NCI-H1417 treated with DMSO at 0.1 percent for 48 hours (cell line): Measurements from ENCODE around the gene FKBP1A.
"Not testable (repeated sequence)": the region's sequence is repeated elsewhere in the genome, so short reads cannot be mapped to it uniquely, and the experiment has no call there.

Source experiments
- DNase-seq: peaks from one replicate; lab custom pipeline; 2025; lab: John Stamatoyannopoulos, UW

FKBP1A gene

GRCh38 chr20:1363522-1363921 is 29.3 kb downstream of the FKBP1A start:
- no peak for DNase-seq

- no peak for DNase-seq
Measured at GRCh38 chr20:1362484-1362883, 30.4 kb downstream of the FKBP1A start.

- DNase-seq = no peak
Measured at GRCh38 chr20:1360094-1360846, 32.6 kb downstream of the FKBP1A start.

GRCh38 chr20:1357921-1358671 is 34.8 kb downstream of the FKBP1A start:
- no peak for DNase-seq

GRCh38 chr20:1353956-1354355 is 38.9 kb downstream of the FKBP1A start:
- no peak for DNase-seq

GRCh38 chr20:1346315-1346969 is 46.4 kb downstream of the FKBP1A start:
- DNase-seq = no peak

- DNase-seq = no peak
Measured at GRCh38 chr20:1345756-1346093, 47.1 kb downstream of the FKBP1A start.

DNA sequence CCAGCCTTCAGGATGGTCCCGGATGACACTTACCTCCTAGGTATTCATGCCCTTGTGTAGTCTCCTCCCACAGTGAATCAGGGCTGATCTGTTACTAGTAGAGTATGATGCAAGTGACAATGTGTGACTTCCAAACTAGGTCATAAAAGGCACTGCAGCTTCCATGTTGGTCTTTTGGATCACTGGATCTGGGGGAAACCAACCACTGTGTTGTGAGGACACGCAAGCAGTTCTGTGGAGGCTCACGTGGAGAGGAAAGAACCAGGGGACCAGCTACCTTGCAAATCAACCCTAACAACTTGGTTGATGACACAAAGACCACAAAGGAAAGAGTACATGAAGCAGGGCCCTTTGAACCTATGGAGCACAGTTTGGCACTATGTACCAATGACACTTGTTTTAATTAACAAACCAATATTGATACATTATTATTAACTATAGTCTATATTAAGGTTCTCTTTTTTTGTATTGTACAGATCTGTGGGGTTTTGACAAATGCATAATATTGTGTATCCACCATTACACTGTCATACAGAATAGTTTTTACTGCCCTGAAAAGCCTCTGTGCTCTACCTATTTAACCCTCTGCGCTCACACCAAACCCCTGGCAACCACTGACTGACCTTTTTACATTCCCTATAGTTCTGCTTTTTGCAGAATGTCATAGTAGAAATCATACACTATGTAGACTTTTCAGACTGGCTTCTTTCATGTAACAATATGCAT is 47.7 kb downstream of the FKBP1A start:
- no peak for DNase-seq

DNA sequence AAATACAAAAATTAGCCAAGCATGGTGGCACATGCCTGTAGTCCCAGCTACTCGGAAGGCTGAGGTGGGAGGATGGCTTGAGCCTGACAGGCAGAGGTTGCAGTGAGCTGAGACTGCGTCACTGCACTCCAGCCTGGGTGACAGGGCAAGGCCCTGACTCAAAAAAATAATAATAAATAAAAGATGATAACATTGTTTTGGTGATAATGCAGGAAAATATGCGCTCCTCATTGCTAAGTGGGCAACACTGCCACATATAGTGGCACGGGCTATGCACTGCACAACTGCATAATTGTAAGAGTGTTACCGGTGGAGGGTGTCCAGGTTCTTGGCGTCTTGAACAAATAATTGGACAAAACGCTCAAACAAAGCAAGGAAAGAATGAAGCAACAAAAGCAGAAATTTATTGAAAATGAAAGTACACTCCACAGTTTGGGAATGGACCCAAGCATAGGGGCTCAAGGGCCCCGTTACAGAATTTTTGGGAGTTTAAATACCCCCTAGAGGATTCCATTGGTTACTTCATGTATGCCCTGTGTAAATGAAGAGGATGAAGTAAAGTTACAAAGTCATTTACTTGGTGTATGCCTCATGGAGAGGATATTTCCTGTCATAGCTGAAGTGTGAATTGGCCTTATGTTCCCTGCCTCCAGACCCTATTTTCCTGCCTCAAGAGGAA is 49.3 kb downstream of the FKBP1A start:
- DNase-seq = not testable (repeated sequence)

DNA sequence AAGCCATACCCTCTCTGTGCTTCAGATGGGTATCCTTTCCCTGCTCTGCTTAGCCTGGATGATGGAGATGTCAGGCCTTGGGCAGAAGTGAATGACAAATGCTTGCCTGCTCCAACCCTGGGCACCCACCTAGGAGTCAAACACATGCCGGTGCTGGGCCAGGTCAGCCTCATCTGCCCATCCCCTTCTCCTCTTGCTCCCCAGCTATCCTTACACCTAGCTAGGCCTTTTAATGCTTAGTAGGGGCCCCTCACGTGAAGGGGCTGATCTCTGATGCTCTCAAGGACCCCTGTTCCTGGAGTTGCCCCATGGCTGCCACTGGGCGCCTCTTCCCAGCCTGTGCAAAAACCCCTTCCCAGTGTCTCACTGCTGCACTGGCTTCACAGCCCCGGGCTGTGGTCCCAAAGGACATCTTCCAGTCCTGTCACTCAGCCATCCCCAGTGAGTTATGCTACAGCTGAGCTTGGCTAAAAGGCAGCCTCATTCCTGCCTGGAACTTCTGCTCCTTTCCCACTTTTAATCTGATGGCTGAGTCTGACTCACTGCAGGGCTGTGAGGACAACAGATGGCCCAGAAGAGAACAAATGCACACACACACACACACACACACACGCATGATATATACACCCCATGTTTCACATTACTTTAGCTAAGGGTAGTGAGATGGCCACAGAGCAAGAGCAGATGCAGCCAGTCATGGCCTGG is 51.1 kb downstream of the FKBP1A start:
- DNase-seq = no peak

- no peak for DNase-seq
Measured at GRCh38 chr20:1338801-1339200, 54.1 kb downstream of the FKBP1A start.

GRCh38 chr20:1338096-1338495 is 54.8 kb downstream of the FKBP1A start:
- no peak for DNase-seq

DNA sequence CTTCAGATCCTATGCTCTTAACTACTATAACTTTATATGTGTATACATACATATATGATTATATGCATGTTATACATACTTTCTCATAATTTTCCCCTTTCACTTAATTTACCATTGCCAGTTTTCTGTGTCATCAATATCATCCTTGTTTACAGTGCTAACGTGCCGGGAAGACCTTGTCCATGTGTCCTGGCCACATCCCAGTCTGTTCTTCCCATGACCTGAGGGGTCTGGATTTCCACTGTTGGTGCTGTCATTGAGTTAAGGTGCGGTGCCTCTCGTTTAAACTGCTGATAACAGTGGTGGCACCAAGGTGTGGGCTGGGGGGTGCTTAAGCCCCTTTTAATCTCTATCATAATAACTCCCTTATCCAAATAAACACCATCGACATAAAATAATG is 55.4 kb downstream of the FKBP1A start:
- no peak for DNase-seq

DNA sequence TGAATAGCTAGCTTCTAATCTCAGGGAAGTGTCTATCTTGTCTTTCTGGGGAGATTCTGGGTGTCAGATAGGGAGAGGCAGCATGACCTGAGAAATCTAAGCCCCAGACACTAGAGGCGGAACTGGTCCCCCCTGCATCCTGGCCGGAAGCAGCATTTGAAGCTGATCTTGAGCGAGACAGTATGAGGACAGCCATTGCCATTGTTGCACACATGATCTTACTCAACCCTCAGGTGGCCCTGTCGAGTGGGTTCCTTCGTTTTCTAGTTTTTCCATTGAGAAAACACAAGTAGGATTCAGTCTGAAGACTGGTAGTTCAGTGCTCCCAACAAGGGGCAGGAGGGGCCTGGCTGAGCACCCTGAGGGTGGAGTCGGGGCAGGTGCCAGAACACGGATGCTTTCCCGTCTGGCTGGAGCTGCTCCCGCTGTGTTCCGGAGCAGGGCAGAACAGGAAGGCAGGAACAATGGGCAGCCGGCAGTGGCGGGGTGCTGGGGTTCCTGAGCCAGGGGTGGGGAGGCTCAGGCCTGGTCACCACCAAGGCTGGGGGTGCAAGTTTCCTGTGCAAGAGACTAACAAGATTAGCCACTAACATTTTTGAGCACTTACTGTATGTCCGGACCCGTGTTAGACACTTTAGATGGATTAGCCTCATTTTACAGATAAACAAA is 56.0 kb downstream of the FKBP1A start:
- no peak for DNase-seq

DNA sequence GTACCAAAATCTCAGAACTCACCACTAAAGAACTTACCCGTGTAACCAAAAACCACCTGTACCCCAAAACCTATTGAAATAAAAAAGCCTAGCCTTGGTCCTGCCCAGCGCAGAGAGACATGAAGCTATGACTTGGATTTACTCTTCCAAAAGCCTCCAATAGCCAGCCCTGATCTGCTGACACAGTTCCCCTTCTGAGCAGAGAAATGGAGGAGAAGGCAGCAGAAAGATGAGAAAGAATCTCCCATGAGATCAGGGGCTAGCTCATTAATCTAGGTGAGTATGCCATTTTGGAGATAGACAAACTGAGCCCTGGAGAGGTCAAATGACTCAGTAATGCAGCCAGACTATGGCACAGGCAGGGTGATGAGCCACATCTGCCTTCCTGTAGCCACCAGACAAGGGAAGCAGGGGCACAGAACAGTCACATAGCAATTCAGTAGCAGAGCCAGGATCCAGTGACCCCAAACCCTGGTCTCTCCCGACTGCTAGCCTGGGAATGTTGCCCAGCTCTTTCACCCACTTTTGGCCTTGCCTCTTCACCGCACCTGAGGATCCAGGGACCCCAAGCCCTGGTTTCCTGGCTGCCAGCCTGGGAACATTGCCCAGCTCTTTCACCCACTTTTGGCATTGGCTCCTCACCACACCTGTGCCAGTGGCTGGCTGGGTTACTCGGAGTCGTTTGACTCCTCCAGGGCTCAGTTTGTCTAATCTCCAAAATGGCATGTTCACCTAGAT is 56.7 kb downstream of the FKBP1A start:
- DNase-seq = no peak

DNA sequence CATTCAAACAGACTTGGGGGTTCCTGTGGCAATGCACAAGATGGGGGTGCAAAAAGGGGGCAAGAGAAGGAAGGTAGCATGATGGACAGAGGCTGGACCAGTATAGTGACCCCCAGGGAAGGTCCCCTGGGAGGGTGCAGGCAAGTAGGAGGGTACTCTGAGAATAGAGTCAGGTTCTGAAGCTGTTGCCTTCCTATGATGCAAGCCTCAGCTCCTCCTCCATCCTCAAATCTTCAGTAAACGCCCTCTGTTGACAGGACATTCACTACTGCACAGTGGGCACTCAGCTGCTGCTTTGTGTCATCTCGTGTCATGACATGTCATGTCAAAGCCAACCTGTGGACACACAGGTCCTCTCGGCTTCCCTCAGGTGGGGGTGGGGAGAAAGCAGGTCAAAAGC is 58.1 kb downstream of the FKBP1A start:
- DNase-seq = no peak

DNA sequence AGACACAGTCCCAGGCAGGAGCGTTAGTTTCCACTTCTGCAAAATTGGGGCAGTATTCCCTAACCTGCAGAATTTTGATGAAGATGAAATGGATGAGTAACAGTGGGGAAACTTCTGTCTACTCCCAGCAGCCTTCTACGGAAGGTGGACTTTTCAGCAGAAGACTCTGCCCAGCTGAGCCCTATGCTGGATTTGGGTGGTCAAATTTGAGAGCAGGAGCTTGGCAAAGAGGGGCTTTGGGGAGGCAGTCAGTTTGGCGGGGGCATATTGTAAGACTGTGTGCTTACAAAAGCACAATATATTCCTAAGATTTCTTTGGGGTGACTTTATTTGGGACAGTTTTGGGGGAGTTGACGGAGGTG is 58.5 kb downstream of the FKBP1A start:
- no peak for DNase-seq

GRCh38 chr20:1333462-1334369 is 59.1 kb downstream of the FKBP1A start:
- no peak for DNase-seq

GRCh38 chr20:1332749-1333300 is 60.0 kb downstream of the FKBP1A start:
- DNase-seq = no peak
